Measurements from ENCODE around the gene MORN5.

MORN5 gene

DNA sequence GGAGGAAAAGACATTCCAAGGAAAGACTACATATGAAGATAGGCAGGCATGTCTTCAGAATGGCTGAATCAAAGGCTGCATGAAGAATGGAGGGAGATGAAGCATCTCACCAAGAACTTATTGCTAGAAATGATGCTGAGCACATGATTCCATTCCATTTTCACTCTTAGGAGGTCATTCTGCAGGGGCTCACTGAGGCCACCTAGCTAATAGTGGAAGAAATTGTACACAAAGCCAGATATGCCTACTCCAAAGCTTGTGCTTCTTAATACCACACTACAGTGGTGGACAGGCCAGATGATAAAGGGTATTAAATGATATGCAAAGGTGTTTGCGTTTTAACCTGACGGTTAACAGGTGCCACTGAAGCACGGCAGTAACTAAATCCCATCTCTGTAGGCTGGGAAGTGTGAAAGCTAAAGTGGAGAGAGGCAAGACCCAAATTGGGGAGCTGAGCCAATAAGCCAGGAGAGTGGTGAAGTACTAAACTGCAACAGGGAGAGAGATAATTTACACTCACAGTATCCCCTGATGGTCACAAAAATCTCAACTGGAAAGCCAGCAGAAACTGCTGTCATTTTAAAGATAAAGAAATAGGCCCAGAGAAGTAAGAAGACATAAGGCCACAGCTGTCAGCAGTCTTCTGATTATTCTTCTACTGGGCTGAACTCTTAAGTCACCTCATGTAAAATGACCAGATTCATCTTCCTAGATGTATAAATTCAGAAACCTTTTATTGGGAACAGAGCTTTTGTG lies 14.7 kb upstream of the MORN5 start:
- DNase-seq = no peak

DNA sequence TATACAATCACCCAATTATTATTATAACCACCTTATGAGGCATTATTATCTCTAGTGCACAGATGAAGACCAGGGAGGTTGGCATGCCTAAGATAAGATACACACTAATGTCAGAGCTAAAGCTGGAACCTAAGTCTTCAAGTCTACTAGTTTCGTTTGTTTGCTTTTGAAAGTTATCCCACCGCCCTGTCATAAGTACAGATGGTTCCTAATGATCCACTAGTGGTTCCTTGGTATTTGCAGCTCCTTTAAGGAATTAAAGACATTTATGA lies 14.2 kb upstream of the MORN5 start:
- no peak for DNase-seq

DNA sequence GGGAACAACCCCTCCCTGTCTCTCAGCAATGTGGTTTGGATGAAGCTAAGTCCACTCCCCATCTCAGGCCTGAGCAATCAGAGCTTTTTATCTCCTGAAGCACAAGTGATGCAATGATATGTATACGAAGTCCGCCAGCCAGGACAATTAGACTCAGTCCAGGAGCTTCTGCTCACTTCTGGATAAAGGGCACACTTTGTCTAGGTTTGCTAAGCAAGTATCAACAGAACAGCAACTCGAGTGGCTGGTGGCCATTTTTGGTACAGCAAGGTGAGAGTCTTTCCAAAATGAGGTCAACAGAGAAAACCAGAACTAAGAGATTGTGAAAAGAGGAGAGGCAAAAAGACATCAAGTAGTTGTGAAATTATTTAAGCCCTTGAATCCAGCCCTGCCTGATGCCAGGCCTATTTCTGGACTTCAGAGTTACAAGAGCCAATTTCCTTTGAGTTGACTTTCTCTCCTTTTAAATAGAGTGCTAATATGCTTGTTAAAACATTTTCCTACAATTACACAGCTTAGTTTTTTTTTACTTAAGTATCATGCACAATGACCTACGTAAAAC lies 8.4 kb upstream of the MORN5 start:
- DNase-seq = no peak

DNA sequence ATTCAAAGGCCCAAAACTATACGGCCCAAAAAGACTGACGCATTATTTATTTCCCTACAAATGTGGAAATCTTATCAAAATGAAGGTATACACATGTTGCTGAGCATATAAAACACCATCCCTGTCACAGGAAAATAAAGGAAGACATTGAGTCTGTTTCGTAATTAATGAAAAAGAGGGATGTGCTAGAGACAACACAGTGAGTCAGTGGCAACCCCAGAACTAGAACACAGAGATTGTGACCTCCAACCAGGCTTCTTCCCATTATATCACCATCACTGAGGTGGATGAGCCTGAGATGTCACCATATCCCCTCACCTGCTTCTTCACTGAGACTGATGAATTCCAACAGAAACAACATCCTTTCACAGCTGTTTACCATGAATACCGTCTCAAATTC lies 3.9 kb upstream of the MORN5 start:
- no peak for DNase-seq

DNA sequence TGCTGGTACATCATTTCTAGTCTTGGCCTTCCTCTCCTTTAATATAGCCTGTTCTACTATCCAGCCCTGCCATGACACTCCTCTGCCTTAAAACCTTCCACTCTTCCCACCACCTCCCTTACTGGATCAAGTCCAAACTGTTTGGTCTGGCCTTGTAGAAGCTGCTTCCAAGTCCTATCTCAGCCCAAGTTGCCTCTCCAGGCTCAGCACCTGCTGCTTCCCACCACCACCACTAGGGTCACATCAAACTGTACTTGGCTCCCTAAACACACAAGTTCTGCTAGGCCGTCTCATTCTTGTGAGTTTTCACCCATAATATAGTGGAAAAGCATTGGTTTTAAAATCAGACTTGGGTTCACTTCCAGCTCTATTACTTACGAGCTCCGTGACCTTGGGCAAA lies 1.5 kb upstream of the MORN5 start:
- peak; percentile 61 for DNase-seq

DNA sequence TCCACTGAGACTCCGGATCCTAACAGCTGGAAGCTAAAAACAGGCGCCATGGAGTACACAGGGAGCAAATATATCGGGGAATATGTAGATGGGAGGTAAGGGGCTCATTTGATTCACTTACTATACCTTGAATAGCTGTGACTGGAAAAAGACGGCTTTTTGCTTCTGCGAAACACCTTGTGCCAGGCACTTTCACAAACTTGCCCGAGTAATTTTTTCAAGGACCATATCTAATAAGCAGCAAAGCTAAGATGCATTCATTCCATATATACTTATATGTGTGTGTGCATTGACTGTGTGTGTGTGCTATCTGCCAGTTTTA lies 178 bp downstream of the MORN5 start:
- DNase-seq = no peak

DNA sequence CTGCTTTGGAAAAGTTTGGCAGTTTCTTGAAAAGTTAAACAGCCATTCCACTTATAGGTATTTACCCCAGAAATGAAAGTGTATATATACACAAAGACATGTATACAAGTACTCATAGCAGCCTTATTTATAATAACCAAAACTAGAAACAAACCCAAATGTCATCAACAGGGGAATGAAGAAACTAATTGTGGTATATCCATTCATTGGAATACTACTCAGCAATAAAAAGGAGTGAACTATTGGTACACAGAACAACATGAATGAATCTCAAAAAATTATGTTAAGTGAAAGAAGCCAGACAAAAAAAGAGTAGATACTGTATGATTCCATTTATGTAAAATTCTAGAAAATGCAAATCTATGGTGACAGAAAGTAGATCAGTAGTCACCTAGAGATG lies 2.7 kb downstream of the MORN5 start:
- DNase-seq = no peak

DNA sequence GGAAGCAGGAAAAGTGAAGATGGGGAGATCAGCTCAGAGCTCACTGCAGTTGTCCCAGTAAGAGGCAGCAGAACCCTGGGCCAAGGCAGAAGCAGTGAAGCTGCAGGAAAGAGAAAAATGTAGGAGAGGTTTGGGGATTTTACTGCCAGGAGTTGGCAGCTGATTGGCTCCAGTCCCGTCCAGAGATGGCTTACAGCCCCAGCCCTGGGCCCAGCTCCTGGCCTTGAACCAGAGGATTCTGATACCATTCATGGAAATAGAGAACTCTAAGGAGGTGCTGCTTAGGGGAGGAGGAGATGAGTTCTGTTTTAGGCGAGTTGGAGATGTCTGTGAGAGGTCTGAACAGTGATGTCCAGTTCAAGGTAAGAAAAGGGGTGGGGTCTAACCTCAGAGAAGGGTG lies 4.6 kb downstream of the MORN5 start:
- DNase-seq = no peak

DNA sequence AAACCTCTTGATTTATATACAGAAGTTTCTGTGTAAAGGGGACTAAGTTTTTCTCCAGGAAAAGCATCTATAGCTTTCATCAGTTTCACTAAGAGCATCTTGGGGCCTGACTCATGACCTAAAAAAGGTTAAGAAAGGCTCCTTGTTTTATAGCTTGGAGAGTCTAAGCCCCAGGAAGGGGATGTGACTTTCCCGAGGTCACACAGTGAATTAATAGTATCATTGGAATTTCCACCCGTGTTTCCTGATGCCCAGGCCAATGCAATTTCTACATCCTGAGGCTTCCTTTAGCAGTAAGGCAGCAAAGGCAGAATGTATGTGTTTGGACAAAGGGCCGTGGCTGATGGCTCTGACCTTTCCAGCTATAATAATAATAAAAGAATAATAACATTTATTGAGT lies 8.6 kb downstream of the MORN5 start:
- DNase-seq = no peak

DNA sequence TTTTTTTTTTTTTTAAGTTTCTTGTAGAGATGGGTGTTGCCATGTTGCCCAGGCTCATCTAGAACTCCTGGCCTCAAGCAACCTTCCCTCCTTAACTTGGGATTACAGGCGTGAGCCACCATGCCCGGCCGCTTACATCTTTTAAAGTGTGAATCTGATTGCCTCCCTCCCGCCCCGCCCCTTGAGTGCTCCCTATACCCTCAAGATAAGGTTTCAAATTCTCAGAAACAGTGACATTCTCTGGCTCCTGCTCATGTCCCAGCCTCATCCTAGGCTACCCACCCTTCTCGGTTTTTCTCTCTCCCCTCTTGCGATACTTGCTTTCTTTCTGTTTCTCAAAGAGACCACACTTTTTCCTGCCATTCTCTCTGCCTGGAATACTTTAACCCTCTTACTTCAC lies 12.4 kb downstream of the MORN5 start:
- no peak for DNase-seq

DNA sequence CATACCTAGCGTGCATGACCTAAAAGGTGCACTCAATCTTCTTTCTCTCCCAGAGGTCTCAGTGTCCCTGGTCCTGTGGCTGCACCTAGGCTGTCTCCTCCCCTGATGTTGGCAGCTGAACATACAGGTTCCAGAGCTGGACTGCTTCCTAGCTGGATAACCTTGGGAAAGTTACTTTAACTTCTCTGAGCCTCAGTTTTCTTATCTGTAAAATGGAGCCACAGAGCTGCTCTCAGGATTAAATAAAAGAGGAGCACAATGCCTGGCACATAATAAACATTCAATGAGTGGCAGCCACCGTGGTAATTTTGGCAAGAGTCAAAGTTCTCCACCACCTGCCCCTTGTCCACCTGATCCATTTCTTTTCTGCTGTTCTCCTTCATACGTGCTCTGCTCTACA lies 14.0 kb downstream of the MORN5 start:
- no peak for DNase-seq

DNA sequence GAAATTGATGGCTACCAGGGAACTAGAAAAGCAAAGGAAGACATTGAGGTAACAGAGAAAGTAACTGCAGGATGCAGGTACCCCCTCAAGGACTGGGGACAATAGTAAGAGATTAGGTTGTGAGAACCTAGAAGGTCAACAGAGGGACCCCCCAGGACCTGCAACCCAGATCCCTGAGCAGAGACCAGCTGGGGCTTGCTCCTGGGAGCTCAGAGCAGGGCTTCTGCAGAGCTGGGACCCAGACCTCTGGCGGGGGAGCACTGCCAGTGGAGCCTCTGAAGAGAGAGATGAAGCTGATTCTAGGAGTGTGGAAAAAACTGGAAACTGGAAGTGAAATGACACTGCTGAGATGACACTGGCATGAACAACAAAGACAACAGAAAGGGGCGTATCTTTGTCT lies 17.2 kb downstream of the MORN5 start:
- DNase-seq = no peak

DNA sequence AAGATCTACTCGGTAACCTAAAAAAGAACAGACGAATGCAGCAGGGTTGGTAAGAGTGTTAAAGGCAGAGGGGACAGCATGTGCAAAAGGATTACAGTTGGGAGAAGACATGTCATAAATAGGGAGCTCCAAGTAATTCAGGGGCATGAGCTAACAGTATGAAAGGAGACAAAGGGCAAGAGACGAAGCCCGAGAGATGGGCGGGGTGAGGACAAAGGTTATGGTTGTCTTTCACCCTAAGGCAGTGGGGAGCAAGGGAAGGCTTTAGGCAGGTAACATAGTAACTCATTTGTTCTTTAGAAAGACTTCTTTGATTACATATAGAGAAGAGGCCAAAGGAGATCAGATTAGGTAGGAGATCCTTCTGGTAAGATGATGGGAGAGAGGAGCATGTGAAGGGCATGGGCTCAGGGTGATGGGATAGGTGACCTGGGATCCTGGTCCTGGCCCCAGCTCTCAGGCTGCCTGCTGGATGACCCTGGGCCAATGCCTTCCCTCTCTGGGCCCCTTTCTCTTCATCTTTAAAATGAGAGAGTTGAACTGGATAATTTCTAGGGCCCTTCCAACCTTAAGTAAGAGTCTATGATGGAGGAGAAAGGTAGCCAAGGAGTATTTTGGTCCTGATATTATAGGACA lies 19.5 kb downstream of the MORN5 start:
- no peak for DNase-seq

DNA sequence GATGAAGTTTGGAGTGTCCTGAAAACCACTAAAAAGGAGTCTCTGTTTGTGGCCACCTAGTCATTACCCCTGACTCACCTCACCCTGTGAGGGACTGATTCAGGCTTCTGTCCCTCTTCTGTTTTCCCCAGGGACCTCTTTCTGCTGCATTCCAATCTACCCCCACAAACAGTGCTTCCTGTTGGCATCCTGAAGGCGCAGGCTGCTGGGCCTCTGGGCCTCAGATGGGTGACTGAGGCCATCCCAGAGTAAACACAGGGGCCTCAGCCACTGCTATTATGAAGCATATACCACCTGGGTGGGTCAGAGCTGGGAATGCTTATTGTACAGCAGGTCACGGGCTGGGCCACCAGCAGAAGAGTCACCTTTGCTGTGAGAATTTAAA lies 20.0 kb downstream of the MORN5 start:
- no peak for DNase-seq

DNA sequence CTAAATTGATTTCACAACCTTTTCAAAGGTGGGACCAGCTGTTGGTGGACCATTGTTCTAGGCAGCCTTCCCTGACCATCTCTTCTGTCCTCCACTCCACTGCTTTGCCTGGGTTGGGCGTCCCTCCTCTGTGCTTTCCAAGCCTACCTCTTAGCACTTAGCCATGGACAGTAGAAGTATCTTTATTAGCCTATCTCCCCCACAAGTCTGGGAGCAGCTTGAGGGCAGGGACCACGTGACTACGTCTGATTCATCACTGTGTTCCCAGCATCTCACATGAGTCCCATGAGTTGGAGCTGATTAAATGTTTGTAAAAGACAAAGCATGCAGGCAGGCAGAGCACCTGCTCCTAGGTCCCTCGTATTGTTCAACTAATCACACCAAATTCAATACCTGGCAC lies 20.9 kb downstream of the MORN5 start:
- no peak for DNase-seq

DNA sequence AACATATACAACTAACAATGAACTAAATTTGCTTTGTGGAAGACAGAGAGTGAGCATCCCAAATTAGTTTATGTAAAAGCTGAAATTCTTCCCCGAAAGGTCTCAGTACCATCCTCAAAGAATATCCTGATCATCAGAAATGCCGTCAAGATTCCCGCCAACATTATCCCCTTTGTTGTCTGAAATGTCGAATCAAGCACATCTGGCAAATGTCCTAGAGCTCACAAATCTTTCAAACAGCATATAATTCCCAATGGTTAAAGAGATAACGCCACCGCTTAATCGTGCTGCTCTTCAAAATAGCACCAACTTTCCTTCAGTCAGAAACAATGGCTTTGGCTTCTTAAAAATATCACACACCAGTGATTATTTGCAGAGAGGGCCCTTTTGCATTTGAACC lies 23.8 kb downstream of the MORN5 start:
- no peak for DNase-seq

DNA sequence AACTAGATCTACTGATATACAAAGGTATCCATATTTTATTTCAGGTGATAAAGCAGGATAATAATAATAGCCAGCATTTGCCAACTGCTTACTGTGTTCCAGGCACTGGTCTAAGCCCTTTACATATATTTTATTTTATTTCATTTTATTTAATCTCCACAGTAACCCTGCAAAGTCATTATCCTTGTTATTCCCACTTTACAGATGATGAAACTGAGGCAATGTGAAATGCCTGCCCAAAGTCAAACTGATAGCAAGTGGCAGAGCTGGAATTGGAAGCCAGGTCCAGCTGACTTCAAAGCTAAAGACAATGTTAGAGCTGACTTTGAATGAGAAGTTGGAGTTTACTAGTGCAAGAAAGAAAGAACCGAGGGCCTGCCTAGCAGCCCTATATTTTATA lies 24.8 kb downstream of the MORN5 start:
- no peak for DNase-seq

DNA sequence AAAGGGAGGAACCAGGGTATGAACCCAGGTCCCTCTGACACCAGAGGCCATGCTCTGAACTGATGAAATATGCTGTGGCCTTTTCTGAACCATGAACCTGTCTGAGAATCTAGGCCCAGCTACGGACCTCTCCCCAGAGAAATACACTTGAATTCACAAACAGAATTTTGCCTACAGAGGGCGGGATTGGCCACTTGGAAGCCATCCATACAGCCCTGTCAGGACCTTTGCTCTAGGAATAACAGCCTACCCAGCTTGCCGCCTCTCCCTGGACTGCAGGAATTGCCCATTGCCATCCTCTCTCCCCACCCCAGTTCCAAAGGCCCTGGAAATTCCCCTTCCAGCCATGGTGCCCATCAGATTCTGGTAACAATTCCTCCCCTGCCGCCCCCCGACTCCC lies 26.6 kb downstream of the MORN5 start:
- DNase-seq = no peak

DNA sequence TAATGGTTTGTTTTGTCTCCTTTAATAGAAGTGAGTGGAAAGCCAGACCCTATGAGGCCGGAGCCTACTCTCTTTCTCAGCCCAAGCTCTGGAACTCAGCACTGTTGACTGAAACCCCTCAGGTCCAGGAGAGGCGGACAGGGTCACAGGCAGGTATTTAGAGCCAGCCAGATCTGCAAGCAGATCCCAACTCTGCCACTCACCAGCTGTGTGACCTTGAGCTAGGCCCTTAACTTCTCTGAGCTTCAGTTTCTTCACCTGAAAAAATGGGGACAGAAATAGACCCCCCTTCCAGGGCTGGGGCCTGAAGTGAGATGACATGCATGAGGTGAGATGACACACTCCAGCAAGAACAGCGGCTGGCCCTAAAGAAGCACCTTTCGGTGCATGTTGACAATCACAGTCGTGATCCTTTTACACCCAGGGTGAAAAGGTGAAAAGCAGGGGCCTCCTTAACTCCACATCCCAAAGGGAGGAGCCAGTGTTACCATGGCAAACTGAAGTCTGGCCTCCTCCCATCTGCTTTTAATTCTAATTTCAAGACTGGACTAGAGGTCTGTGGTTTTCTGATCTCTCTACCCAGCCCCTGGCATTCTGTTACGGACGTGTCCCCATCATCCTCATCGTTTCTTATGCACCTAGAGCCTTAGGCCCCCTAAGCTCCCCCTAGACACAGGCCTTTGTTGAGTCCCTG lies 27.2 kb downstream of the MORN5 start:
- DNase-seq = no peak

DNA sequence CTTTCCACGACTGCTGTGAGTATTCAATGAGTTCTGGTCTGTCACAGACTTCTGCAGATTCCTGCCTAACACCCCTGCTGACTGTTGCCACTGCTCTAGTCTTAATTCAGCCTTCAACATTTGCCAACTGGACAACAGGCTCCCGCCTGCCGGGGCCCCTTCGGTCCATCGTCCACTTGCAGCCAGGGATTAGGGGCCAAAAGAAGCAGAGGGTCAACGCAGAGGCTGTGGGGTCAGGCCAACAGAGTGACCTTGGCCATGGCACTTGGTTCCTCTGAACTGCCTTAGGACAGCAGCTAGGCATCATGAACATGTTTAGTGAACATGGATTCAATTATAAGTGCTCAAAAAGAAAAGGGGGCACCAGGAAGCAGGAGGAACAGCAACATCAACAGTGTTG lies 28.7 kb downstream of the MORN5 start:
- no peak for DNase-seq

DNA sequence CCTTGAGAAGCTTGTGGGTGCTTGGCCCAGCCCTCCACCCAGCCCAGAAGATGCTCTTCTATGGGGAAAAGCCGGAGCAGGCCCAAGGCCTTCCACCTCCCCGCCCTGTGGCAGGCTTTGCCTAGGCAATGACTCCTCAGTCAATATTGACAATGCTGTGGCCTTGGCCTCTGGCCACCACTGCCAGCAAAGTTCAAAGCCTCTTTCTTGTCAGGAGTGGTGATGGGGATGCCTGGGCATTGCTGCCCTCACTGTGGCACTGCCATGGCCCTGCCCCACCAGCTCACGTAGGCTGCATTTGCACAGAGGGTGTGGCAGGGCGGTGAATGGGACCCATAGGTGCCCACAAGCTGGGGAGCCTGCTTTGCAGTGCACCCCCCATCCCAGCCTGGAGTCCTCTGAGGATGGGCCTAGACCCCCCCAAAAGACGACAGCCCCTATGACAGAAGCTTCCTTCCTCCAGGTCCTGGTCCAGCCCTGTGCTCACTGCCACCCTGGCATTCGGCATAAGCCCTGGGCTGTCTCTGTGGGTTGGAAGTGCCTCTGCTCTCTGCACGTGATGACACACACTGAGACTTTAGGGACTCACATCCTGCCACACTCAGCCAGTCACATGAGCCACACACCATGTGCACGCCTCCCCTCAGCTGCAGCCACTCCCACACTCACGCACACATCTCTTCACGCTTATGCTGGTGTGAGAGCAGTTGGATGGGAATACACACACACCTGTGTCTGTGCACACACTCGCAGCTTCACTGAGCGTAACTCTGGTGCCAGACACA lies 31.1 kb downstream of the MORN5 start:
- DNase-seq = no peak

DNA sequence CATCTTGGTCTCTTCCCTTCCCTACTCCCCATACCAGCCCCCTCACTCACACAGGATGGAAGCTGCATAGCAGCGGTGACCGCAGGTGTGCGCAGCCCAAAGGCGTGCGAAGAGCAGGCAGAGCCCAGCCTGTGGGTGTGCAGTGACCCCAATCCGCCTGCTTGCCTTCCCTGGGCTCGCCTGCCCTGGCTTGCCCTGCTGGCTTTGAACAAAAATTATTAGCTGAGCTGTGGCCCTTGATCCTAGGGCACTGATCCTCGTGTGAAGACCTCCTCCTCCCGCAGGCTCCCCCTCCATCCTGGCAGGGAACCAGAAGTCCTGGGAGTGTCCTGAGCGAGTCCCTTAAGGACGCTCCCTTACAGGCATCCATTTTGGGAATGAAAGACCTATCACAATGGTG lies 31.9 kb downstream of the MORN5 start:
- no peak for DNase-seq

DNA sequence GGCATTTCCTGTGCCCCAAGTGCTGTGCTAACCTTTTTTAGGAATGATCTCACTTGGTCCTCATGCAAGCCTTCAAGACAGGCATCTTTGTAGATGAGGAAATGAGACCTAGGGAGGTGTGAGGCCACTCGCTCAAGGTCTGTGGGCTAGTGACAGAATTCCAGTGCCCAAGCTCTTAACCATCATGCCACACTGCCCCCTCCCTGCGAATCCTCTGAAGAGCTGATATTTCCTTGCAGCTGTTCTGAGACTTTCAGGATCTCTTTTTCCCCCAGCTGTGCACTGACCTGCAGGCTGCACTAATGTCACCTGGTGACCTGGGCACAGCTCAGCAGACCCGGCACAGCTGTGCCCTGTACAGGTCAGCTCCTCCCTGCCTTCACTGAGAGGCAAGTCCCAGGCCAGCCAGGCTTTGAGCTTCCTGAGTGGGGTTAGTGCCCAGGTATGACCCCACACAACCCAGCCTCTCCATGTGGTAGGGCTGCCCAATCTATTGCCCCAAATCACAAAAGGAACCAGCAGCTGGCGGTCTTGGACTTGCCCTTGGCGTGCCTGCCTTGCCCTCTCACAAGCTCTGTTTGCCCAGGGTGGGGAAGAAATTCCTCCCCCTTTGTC lies 32.7 kb downstream of the MORN5 start:
- peak; percentile 79 for DNase-seq

All from RPMI8226 (cell line).